T-helper 1 cell treated with Interleukin-12 subunit alpha and Interleukin-12 subunit beta and Interleukin-4 antibody, amounts not matched to agents 30 μg/mL and 1 μg/mL, for 36 hours (primary cell): ENCODE data around the gene SSH2.
"Not testable (repeated sequence)": the region's sequence is repeated elsewhere in the genome, so short reads cannot be mapped to it uniquely, and the experiment has no call there.

Experiments
- H3K27ac Mint-ChIP-seq: one replicate; pipeline ENCODE4 v1.8.0; 2021; ENCODE audit warnings: mild to moderate bottlenecking, mixed read lengths
- H3K27me3 Mint-ChIP-seq: one replicate; pipeline ENCODE4 v1.8.0; 2021; ENCODE audit warnings: low read depth, mixed read lengths
- H3K36me3 Mint-ChIP-seq: one replicate; pipeline ENCODE4 v1.8.0; 2021; ENCODE audit warnings: low read depth, mixed read lengths
- H3K4me1 Mint-ChIP-seq: one replicate; pipeline ENCODE4 v1.8.0; 2021; ENCODE audit warnings: low read depth, mixed read lengths
- H3K4me3 Mint-ChIP-seq: one replicate; pipeline ENCODE4 v1.8.0; 2021; ENCODE audit warnings: mild to moderate bottlenecking, moderate library complexity, mixed read lengths
- H3K9me3 Mint-ChIP-seq: one replicate; pipeline ENCODE4 v1.8.0; 2021; ENCODE audit warnings: mixed read lengths

The SSH2 gene

DNA sequence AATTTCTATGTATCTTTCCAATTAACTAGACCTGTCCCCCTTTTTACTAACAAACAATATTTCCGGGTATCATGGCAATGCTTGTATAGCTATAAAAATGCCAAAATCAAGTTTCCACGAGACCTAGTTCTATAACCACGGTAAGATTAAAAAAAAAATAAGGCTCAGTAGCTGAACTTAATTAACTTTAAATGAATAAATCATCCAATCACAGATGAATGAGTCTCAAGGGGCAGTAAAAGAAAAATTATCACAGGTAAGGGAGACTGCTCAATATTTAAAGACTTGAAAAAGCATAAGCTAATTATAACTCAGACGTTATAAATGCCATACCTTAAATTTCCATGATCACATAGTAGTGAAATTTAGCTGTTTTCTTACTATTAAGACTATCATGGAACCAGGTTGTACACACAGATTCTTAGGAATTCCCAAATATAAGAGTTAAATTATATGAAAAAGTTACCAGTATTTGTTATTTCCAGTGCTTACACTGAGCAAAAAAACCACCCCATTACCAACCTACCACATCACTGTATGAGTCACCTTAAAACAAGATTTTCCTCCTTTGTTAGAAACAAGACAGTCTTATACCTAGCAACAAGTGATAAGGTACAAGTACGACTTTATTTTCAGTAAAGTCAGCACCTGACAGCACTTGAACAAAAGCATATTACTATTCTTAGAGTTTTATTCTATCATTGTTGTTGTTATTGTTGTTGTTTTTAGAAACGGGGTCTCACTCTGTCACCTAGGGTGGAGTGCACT is 20.6 kb downstream of the SSH2 start:
- Mint-ChIP-seq H3K9me3 (peaks cover 15% of the 10 kb centered on the region), H3K4me1 (peaks cover 9% of the 10 kb centered on the region), H3K27me3 (no peaks in the 10 kb centered on the region), H3K36me3 (peaks cover 13% of the 10 kb centered on the region), H3K4me3 (no peak overlapping the region), H3K27ac (no peak overlapping the region)

DNA sequence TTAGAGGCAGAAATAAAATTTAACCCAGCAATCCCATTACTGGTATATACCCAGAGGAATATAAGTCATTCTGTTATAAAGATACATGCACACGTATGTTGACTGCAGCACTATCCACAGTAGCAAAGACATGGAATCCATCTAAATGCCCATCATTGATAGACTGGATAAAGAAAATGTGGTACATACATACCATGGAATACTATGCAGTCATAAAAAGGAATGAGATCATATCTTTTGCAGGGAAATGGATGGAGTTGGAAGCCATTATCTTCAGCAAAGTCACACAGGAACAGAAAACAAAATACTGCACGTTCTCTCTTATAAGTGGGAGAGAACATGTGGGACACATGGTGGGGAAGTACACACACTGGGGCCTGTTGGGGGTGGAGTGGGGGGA is 23.1 kb downstream of the SSH2 start:
- Mint-ChIP-seq H3K9me3 (peaks cover 15% of the 10 kb centered on the region), H3K4me1 (peaks cover 11% of the 10 kb centered on the region), H3K27me3 (no peaks in the 10 kb centered on the region), H3K27ac (no peak overlapping the region), H3K4me3 (no peak overlapping the region), H3K36me3 (peaks cover 13% of the 10 kb centered on the region)

GRCh38 chr17:29905879-29906167 is 24.2 kb downstream of the SSH2 start:
- Mint-ChIP-seq H3K4me3 (no peak overlapping the region), H3K27ac (no peak overlapping the region), H3K4me1 (peaks cover 12% of the 10 kb centered on the region), H3K9me3 (peaks cover 15% of the 10 kb centered on the region), H3K27me3 (no peaks in the 10 kb centered on the region), H3K36me3 (peaks cover 13% of the 10 kb centered on the region)

DNA sequence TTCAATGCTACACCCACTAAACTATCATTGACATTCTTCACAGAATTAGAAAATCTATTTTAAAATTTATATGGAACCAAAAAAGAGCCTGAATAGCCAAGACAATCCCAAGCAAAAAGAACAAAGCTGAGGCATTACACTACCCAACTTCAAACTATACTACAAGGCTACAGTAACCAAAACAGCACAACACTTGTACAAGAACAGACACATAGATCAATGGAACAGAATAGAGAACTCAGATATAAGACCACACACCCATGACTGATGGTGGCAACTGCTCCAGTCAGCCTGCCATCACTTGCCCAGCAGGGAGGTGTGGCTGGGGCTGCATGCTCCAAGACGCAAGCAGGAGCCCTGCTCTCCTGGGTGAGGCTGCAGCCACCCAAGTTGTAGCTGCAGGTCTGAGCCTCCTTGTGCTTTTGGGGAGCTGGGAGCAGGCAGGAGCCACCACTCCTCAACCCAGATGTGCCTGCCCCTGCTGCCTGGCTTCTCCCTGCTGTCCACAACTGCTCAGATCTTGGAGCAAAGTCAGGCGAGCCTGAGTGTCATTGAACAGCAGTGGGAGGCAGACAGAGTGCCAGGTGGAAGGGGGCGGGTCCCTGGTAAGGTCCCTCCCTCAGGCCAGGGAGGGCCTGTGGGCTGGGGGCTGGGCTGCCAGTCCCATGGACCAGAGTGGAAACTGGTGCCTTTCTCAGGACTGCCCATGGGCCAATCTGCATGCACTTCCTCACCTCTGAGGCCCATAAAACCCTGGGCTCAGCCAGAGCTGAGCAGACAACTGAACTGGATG is 24.7 kb downstream of the SSH2 start:
- H3K27me3 Mint-ChIP-seq, result no peaks in the 10 kb centered on the region
- H3K9me3 Mint-ChIP-seq, result peaks cover 15% of the 10 kb centered on the region
- no peak overlapping the region for H3K4me3 Mint-ChIP-seq
- no peak overlapping the region for H3K27ac Mint-ChIP-seq
- peaks cover 13% of the 10 kb centered on the region for H3K36me3 Mint-ChIP-seq
- H3K4me1 Mint-ChIP-seq, result peaks cover 12% of the 10 kb centered on the region

DNA sequence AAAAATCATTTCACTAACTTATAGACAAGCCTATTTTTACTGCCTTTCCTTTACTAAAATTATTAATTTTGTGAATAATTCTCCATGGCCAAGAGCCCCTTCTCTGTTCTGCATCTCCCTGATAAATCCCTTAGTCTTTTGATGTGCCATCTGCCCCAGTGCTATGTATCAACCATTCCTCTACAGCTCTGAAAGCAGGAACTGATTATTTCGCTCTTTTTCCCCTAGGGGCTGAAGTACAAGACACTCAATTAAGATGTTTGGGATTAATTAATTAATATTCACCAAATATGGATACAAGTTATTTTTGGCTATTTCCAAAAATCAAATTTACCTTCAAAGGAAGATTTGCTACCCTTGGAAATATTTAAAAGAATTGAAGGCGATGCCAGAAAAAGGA is 26.6 kb downstream of the SSH2 start:
- H3K4me3 Mint-ChIP-seq, result no peak overlapping the region
- peaks cover 15% of the 10 kb centered on the region for H3K9me3 Mint-ChIP-seq
- H3K4me1 Mint-ChIP-seq, result peaks cover 11% of the 10 kb centered on the region
- H3K36me3 Mint-ChIP-seq, result peaks cover 11% of the 10 kb centered on the region
- H3K27me3 Mint-ChIP-seq, result no peaks in the 10 kb centered on the region
- no peak overlapping the region for H3K27ac Mint-ChIP-seq

DNA sequence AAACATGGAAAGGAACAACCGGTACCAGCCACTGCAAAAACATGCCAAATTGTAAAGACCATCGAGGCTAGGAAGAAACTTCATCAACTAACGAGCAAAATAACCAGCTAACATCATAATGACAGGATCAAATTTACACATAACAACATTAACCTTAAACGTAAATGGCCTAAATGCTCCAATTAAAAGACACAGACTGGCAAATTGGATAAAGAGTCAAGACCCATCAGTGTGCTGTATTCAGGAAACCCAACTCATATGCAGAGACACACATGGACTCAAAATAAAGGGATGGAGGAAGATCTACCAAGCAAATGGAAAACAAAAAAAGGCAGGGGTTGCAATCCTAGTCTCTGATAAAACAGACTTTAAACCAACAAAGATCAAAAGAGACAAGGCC is 32.9 kb downstream of the SSH2 start:
- H3K27me3 Mint-ChIP-seq, H3K36me3 Mint-ChIP-seq, H3K4me3 Mint-ChIP-seq, H3K9me3 Mint-ChIP-seq, H3K27ac Mint-ChIP-seq: not testable (repeated sequence)
- H3K4me1 Mint-ChIP-seq, result peaks cover 19% of the 10 kb centered on the region

GRCh38 chr17:29892201-29892600 is 37.8 kb downstream of the SSH2 start:
- H3K4me1 Mint-ChIP-seq, result peaks cover 14% of the 10 kb centered on the region
- H3K4me3 Mint-ChIP-seq, result no peak overlapping the region
- H3K9me3 Mint-ChIP-seq, result peaks cover 5% of the 10 kb centered on the region
- H3K27ac Mint-ChIP-seq, result no peak overlapping the region
- no peaks in the 10 kb centered on the region for H3K27me3 Mint-ChIP-seq
- H3K36me3 Mint-ChIP-seq, result peaks cover 19% of the 10 kb centered on the region

DNA sequence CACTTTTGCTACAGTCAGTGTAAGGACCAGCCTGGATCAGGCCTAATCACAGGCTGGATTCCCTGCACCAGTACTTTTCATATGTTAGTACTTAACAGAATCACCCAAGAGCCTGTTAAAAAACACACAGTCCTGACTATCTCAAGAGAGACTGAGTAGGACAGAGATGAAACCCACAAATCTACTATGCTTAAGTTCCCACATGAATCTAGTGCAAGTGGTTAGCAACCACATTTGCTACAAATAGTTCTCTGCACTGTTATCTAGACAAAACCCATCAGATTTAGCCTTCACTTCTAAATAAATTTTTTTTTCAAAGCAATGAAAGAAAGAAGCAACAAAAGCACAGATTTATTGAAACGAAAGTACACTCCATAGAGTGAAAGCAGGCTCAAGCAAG is 38.9 kb downstream of the SSH2 start:
- Mint-ChIP-seq H3K27me3 (no peaks in the 10 kb centered on the region), H3K27ac (no peak overlapping the region)

DNA sequence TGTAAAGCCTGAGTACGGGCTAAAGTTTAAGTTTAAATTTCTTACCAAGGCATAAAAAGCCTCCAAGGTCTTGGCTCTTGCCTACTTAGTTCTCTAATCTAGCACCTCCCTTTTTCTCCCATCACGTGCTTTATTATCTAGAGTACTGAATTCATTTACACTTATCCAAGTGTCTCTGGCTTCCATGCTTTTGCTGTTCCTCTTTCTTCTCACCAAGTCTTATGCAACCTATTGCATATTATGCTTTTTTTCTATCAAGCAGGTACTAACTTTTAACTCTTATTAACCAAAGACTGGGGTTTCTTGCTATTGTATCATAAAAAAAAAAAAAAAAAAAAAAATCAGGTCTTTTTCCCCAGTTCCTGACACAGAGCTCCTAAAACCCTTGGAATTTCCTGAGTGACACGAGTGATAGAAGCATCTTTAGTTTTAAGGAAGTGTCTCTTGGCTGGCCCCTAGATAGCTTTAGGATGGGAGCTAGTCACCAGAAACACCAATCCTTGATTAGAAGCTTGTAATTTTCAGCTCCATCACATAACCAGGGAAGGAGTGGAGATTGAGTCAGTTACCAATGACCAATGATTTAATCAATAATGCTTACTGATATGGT is 44.9 kb downstream of the SSH2 start:
- H3K27me3 Mint-ChIP-seq, result no peaks in the 10 kb centered on the region
- no peak overlapping the region for H3K4me3 Mint-ChIP-seq
- H3K36me3 Mint-ChIP-seq, result peaks cover 9% of the 10 kb centered on the region
- H3K27ac Mint-ChIP-seq, result no peak overlapping the region
- peaks cover 10% of the 10 kb centered on the region for H3K4me1 Mint-ChIP-seq
- H3K9me3 Mint-ChIP-seq, result no peaks in the 10 kb centered on the region

More for the DNA sequence above, 38.9 kb downstream of the SSH2 start:
- Mint-ChIP-seq H3K4me1 (peaks cover 14% of the 10 kb centered on the region), H3K36me3 (peaks cover 18% of the 10 kb centered on the region), H3K4me3 (no peak overlapping the region), H3K9me3 (peaks cover 5% of the 10 kb centered on the region)

DNA sequence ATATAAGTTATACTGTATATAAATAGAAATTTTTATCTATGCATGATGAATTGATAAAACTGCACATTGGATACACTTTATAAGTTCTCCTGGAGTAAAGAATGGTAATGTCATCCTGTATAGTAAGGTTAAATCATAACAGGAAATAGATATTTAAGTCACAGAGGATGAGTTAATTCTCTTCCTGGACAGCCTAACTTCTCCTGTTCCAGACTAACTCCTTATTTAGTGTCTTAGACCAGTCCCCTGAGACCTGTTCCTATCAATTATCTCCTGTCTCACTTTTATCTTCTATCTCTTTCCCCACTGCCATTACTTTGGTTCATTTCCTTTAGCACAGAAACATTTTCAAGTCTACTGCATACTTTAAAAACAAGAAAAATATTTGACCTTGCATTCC is 46.5 kb downstream of the SSH2 start:
- peaks cover 10% of the 10 kb centered on the region for H3K4me1 Mint-ChIP-seq
- no peak overlapping the region for H3K4me3 Mint-ChIP-seq
- H3K9me3 Mint-ChIP-seq, result no peaks in the 10 kb centered on the region
- no peaks in the 10 kb centered on the region for H3K27me3 Mint-ChIP-seq
- H3K36me3 Mint-ChIP-seq, result peaks cover 8% of the 10 kb centered on the region
- H3K27ac Mint-ChIP-seq, result no peak overlapping the region

DNA sequence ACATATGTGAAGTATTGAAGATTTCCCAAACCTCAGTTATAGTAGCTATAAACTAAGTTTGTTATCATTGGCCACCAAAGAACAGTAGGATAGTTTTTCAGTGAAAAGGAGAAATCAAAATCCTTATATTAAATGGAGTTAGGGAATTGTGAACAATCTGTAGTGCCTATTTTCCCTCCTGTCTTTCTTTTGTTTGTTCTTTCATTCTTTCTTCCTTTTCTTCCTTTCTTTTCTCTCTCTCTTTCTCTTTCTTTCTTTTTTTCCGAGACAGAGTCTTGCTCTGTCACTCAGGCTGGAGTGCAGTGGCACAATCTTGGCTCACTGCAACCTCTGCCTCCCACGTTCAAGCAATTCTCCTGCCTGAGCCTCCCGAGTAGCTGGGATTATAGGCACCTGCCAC is 48.8 kb downstream of the SSH2 start:
- Mint-ChIP-seq H3K36me3 (peaks cover 6% of the 10 kb centered on the region), H3K4me1 (peaks cover 10% of the 10 kb centered on the region), H3K27me3 (no peaks in the 10 kb centered on the region), H3K4me3 (no peak overlapping the region), H3K27ac (no peak overlapping the region), H3K9me3 (no peaks in the 10 kb centered on the region)

GRCh38 chr17:29880031-29880430 is 50.0 kb downstream of the SSH2 start:
- Mint-ChIP-seq H3K27me3 (no peaks in the 10 kb centered on the region), H3K4me1 (peaks cover 11% of the 10 kb centered on the region), H3K36me3 (peaks cover 2% of the 10 kb centered on the region), H3K9me3 (no peaks in the 10 kb centered on the region), H3K27ac (no peak overlapping the region), H3K4me3 (no peak overlapping the region)

GRCh38 chr17:29874931-29875596 is 55.0 kb downstream of the SSH2 start:
- H3K27me3 Mint-ChIP-seq, result no peaks in the 10 kb centered on the region
- no peak overlapping the region for H3K4me3 Mint-ChIP-seq
- no peaks in the 10 kb centered on the region for H3K9me3 Mint-ChIP-seq
- H3K4me1 Mint-ChIP-seq, result peaks cover 9% of the 10 kb centered on the region
- peaks cover 6% of the 10 kb centered on the region for H3K36me3 Mint-ChIP-seq
- no peak overlapping the region for H3K27ac Mint-ChIP-seq

GRCh38 chr17:29874358-29874757 is 55.7 kb downstream of the SSH2 start:
- H3K27ac Mint-ChIP-seq, H3K27me3 Mint-ChIP-seq, H3K36me3 Mint-ChIP-seq, H3K9me3 Mint-ChIP-seq, H3K4me1 Mint-ChIP-seq, H3K4me3 Mint-ChIP-seq: not testable (repeated sequence)

- Mint-ChIP-seq H3K9me3 (no peaks in the 10 kb centered on the region), H3K27me3 (no peaks in the 10 kb centered on the region), H3K27ac (no peak overlapping the region), H3K36me3 (peaks cover 6% of the 10 kb centered on the region), H3K4me3 (no peak overlapping the region), H3K4me1 (peaks cover 9% of the 10 kb centered on the region)
These were observed 56.6 kb downstream of the SSH2 start for GRCh38 chr17:29873476-29873875.
